Measurements from ENCODE around the gene GULP1. TPM values are rescaled to one million over a fixed set of nuclear protein-coding genes. Genes with fewer than 3 reads are reported as not detected.
"Not testable (repeated sequence)": the region's sequence is repeated elsewhere in the genome, so short reads cannot be mapped to it uniquely, and the experiment has no call there.

GULP1 gene
- total and polyA plus RNA-seq, 2 experiments from 2014 or later, result 94.6 to 181 TPM

GRCh38 chr2:188557081-188557480, 265.4 kb downstream of the GULP1 start (continued):
- TF ChIP-seq, protein P1, sequence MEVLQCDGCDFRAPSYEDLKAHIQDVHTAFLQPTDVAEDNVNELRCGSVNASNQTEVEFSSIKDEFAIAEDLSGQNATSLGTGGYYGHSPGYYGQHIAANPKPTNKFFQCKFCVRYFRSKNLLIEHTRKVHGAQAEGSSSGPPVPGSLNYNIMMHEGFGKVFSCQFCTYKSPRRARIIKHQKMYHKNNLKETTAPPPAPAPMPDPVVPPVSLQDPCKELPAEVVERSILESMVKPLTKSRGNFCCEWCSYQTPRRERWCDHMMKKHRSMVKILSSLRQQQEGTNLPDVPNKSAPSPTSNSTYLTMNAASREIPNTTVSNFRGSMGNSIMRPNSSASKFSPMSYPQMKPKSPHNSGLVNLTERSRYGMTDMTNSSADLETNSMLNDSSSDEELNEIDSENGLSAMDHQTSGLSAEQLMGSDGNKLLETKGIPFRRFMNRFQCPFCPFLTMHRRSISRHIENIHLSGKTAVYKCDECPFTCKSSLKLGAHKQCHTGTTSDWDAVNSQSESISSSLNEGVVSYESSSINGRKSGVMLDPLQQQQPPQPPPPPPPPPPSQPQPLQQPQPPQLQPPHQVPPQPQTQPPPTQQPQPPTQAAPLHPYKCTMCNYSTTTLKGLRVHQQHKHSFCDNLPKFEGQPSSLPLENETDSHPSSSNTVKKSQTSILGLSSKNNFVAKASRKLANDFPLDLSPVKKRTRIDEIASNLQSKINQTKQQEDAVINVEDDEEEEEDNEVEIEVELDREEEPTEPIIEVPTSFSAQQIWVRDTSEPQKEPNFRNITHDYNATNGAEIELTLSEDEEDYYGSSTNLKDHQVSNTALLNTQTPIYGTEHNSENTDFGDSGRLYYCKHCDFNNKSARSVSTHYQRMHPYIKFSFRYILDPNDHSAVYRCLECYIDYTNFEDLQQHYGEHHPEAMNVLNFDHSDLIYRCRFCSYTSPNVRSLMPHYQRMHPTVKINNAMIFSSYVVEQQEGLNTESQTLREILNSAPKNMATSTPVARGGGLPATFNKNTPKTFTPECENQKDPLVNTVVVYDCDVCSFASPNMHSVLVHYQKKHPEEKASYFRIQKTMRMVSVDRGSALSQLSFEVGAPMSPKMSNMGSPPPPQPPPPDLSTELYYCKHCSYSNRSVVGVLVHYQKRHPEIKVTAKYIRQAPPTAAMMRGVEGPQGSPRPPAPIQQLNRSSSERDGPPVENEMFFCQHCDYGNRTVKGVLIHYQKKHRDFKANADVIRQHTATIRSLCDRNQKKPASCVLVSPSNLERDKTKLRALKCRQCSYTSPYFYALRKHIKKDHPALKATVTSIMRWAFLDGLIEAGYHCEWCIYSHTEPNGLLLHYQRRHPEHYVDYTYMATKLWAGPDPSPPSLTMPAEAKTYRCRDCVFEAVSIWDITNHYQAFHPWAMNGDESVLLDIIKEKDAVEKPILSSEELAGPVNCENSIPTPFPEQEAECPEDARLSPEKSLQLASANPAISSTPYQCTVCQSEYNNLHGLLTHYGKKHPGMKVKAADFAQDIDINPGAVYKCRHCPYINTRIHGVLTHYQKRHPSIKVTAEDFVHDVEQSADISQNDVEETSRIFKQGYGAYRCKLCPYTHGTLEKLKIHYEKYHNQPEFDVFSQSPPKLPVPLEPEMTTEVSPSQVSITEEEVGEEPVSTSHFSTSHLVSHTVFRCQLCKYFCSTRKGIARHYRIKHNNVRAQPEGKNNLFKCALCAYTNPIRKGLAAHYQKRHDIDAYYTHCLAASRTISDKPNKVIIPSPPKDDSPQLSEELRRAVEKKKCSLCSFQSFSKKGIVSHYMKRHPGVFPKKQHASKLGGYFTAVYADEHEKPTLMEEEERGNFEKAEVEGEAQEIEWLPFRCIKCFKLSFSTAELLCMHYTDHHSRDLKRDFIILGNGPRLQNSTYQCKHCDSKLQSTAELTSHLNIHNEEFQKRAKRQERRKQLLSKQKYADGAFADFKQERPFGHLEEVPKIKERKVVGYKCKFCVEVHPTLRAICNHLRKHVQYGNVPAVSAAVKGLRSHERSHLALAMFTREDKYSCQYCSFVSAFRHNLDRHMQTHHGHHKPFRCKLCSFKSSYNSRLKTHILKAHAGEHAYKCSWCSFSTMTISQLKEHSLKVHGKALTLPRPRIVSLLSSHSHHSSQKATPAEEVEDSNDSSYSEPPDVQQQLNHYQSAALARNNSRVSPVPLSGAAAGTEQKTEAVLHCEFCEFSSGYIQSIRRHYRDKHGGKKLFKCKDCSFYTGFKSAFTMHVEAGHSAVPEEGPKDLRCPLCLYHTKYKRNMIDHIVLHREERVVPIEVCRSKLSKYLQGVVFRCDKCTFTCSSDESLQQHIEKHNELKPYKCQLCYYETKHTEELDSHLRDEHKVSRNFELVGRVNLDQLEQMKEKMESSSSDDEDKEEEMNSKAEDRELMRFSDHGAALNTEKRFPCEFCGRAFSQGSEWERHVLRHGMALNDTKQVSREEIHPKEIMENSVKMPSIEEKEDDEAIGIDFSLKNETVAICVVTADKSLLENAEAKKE (CRISPR knock-in tag; IDR thresholded peaks at IDR 0.05), result no peak
- no peak for TF ChIP-seq ZNF114 (CRISPR knock-in tag; IDR thresholded peaks at IDR 0.05)
- no peak for TF ChIP-seq CREB1 (CRISPR knock-in tag; IDR thresholded peaks at IDR 0.05; ENCODE audit: low read depth)

DNA sequence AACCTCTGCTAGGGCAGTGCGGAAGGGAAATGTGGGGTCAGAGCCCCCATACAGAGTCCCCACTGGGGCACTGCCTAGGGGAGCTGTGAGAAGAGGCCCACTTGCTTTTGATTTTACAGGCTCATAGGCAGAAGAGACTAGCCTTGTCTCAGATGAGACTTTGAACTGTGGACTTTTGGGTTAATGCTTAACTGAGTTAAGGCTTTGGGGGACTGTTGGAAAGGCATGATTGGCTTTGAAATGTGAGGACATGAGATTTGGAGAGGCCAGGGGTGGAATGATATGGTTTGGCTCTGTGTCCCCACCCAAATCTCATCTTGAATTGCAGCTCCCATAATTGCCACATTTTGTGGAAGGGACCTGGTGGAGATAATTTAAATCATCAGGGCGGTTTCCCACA, 267.8 kb downstream of the GULP1 start:
- not testable (repeated sequence) for H3K36me3 ChIP-seq (ENCODE audit: insufficient read depth); H3F3A ChIP-seq (replicated peaks; ENCODE audit: low read depth); H3K27ac ChIP-seq (ENCODE audit: low read depth); H3K4me1 ChIP-seq (ENCODE audit: insufficient read depth); H3K79me2 ChIP-seq (replicated peaks; ENCODE audit: insufficient read depth); ATAC-seq; H3K4me3 Mint-ChIP-seq; H3K27me3 ChIP-seq (ENCODE audit: insufficient read depth); DNase-seq (ENCODE audit: low spot score); H2AFZ ChIP-seq; H4K20me1 ChIP-seq (replicated peaks; ENCODE audit: insufficient read depth); H3K4me1 Mint-ChIP-seq; H3K27ac Mint-ChIP-seq; H3K4me2 ChIP-seq; H3K9me2 ChIP-seq (ENCODE audit: insufficient read depth); H3K27me3 Mint-ChIP-seq (ENCODE audit: insufficient read depth, low read depth, poor library complexity); H3K4me3 ChIP-seq
- Mint-ChIP-seq H3K36me3 (ENCODE audit: low read depth) (peaks cover 50% of the 10 kb centered on the region), H3K9me3 (peaks cover 14% of the 10 kb centered on the region)

DNA sequence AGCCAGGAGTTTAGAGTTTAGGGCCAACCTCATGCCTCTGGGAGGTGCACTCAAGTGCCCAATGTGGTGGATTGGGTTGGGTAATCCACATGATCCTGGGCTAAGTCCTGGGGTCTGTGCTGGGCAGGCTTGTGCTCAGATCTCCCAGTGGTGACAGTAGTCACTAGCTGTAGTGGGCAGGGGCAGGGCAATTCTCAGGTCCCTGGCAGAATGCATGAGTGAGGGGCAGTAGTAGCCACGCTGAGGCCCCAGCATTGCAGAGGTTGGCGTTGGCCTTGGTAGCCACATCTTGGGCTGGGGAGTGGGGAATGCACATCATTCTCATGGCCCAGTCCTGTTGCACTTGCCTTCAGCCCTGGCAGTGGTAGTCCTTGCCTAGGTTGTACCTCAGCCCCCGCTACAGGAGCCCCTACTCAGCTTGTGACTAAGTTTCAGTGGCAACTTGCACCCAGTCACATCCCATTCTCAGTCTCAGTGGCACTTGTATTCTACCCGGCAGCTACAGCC, 269.9 kb downstream of the GULP1 start:
- Mint-ChIP-seq H3K27ac (no peak overlapping the region; the same call in 1 of the 2 replicates), H3K36me3 (ENCODE audit: low read depth) (peaks cover 40% of the 10 kb centered on the region), H3K9me3 (peaks cover 11% of the 10 kb centered on the region), H3K4me3 (no peak overlapping the region), H3K27me3 (ENCODE audit: insufficient read depth, low read depth, poor library complexity) (peaks cover 8% of the 10 kb centered on the region), H3K4me1 (no peaks in the 10 kb centered on the region; the same call in 2 of the 3 replicates)
- Histone ChIP-seq H3K79me2 (replicated peaks; ENCODE audit: insufficient read depth) (no peaks in the 10 kb centered on the region), H3K4me1 (ENCODE audit: insufficient read depth) (no peaks in the 10 kb centered on the region), H2AFZ (no peak overlapping the region), H3K4me2 (no peak overlapping the region), H3K4me3 (no peak overlapping the region), H3K27me3 (ENCODE audit: insufficient read depth) (no peaks in the 10 kb centered on the region), H3K9me2 (ENCODE audit: insufficient read depth) (peaks cover 7% of the 10 kb centered on the region), H3F3A (replicated peaks; ENCODE audit: low read depth) (no peaks in the 10 kb centered on the region), H3K36me3 (ENCODE audit: insufficient read depth) (peaks cover 7% of the 10 kb centered on the region; the same call in 1 of the 2 replicates), H3K27ac (ENCODE audit: low read depth) (no peak overlapping the region), H4K20me1 (replicated peaks; ENCODE audit: insufficient read depth) (no peaks in the 10 kb centered on the region)
- DNase-seq (ENCODE audit: low spot score), result no peak
- peak; percentile 32 for ATAC-seq
- TF ChIP-seq ZNF331 (CRISPR knock-in tag; IDR thresholded peaks at IDR 0.05; ENCODE audit: low read depth), result no peak
- no peak for TF ChIP-seq REST (IDR thresholded peaks at IDR 0.05; ENCODE audit: unreplicated experiment)
- no peak for TF ChIP-seq CTCF (conservative IDR thresholded peaks at IDR 0.05; ENCODE audit: low read depth in 2 of 2)
- TF ChIP-seq ZNF114 (CRISPR knock-in tag; IDR thresholded peaks at IDR 0.05), result no peak
- TF ChIP-seq EZH2phosphoT487 (IDR thresholded peaks at IDR 0.05; ENCODE audit: unreplicated experiment), result no peak
- no peak for TF ChIP-seq POLR2AphosphoS5 (IDR thresholded peaks at IDR 0.05; ENCODE audit: low read depth)

All from GM23338 (cell line).